DMS153 (cell line): ENCODE measurements around the gene UGT1A5.

ENCODE experiments used
- DNase-seq: peaks from one replicate; lab custom pipeline; 2025; lab: John Stamatoyannopoulos, UW

Gene UGT1A5

DNA sequence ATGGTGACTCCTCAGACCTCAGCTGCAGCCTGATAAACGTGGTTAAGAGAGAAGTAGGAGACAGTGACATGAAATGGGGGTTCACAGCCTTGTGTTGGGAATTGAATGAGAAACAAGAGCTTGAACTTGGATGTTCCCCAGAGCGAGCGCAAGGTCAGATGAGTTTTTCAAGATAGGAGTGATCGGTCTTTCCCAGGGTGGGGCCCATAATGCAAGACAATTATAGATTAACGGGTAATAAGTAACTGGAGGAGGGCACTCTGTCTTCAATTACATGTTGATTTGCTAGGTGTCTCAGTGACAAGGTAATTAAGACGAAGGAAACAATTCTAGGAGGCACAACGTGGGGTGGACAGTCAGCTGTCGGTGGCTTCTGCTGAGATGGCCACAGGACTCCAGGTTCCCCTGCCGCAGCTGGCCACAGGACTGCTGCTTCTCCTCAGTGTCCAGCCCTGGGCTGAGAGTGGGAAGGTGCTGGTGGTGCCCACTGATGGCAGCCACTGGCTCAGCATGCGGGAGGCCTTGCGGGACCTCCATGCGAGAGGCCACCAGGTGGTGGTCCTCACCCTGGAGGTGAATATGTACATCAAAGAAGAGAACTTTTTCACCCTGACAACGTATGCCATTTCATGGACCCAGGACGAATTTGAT is at the start of gene UGT1A5:
Gene UGT1A5 (plus strand): TSS at position 297 of the 651 bp plus-strand sequence. CDS start 85 bp downstream, at position 382.
- DNase-seq = no peak

GRCh38 chr2:233663911-233664310 is 48.8 kb upstream of the UGT1A5 start:
- no peak for DNase-seq

DNA sequence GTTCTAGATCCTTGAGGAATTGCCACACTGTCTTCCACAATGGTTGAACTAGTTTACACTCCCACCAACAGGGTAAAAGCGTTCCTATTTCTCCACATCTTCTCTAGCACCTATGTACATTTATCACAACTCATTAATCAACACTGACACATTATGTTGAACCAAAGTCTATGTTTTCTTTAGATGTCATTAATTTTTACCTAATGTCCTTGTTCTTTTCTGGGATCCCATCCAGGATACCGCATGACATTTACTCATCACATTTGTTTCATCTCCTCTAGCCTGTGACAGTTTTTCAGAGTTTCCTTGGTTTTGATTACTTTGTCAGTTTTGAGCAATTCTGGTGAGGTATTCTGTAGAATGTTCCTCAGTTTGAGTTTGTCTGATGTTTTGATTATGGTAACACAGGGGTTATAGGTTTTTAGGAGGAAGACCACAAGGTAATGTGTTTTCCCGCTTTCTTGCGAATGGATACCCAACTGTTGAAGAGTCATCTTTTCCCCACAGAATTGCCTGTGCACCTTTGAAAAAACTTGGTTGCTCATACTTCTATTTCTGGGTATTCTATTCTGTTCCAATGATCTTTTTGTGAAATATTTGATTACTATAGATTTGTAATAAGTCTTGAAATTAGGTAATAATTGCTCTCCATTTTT is 44.0 kb upstream of the UGT1A5 start:
- DNase-seq = no peak

- DNase-seq = no peak
Measured at GRCh38 chr2:233671290-233672161, 41.2 kb upstream of the UGT1A5 start, which contains the start of gene UGT1A9. Gene UGT1A9 (plus strand): TSS chr2:233671898. CDS start chr2:233671935, 37 bp downstream.

GRCh38 chr2:233672886-233673285 is 39.8 kb upstream of the UGT1A5 start:
- DNase-seq = no peak

DNA sequence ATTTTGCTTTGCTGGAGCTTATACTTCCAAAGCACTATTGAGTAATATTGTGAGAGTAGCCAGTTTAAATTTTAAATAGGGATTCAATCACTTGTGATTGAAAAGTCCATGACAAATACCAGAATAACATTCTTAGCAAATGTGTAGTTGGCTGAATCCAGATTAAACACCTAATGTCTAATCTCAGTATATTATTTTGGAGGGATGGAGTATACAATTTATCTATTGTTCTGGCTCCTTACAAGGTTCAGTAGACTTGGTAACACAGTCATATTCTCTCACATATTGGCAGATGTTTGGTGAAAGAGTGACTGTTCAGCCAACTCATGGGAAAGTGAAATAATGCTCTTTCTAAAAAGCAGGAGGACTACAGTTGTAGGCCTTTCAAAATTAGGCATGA is 38.8 kb upstream of the UGT1A5 start:
- DNase-seq = no peak

DNA sequence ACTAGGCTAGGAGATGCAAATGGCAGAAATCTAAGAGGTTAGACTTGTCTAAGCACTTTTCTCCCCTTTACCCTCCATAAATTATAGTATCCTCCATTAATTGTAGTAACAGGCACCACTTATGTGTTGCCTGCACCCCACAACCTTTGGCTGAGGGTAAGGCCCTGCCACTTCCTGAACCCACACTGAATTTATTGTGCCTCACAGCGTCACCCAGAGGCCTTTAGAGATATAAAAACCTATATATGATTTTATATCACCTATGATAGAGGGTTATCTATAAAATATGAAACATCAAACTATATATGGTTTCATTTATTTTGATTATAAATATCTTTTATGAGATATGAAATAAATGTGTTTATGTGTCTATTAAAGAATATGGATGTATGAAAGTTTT is 38.4 kb upstream of the UGT1A5 start:
- DNase-seq = no peak

DNA sequence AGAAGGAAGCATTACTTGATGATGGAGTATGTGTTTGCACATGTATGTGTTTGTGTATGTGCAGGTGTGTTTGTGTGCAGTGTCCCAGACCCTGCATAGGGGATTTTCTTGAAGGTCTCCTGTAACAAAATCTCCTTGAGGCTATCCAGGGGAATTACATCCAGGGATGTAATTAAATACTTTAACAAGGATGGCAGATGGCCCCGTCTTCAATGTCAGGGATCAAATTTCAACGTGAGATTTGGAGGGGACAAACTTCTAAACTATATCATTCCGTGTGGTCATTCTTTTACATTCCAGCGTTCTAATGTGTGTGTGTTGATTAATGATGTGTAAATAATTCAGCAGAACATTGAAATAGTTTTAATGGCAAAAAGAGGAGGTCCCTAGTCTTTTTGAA is 37.7 kb upstream of the UGT1A5 start:
- DNase-seq = no peak

DNA sequence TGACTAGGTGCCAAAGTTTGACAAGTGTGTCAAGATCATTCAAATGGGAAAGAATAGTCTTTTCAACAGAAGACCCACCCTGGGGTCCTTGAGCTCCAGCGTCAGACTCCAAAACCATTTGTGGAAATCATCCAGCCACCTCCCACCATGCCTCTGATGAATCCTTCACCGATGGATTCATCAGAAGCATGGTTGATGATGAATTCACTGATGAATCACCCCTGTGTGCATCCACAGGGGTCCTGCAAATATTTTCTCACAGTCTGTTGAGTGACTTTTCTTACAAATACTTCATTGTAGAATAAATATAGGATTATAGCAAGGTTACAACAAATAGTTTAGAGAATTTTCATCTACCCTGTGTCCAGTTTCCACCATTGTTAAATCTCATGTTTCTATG is 36.7 kb upstream of the UGT1A5 start:
- DNase-seq = no peak

GRCh38 chr2:233679196-233679595 is 33.5 kb upstream of the UGT1A5 start:
- no peak for DNase-seq

DNA sequence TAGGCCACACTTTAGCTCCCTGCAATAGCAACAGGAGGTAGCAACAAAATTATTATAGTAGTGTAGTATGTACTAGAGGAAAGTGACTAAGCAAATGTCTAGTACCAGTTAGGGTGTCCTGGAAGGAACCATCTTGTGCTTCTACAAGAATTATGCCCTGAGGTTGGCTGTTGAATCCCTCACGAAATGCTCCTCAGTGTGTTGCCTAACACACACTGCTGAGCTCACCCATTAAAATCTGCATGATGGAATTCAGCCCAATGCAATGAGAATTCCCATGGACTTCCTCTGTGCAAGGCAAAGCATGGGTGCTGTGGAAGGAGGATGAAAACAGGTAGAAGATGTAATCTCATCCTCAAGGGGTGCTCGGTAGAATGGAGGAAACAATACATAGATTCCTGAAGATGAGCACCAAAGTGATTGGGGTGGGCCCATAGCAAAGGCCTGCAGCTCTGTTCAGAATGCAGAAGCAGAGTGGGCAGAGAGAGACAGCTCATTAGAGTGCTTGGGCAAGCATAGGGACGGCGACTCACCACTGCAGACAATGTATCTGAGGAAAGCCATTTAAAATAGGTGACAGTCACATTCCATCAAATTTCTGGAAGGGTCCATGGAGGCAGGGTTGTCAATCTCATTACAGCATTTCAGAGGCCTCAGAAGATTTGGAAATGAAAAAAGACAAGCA is 32.2 kb upstream of the UGT1A5 start:
- no peak for DNase-seq

- no peak for DNase-seq
Measured at GRCh38 chr2:233681521-233682099, 31.1 kb upstream of the UGT1A5 start, which contains the start of gene UGT1A7. Gene UGT1A7 (plus strand): TSS chr2:233681901. CDS start chr2:233681938, 37 bp downstream.

- no peak for DNase-seq
Measured at GRCh38 chr2:233684640-233685039, 28.1 kb upstream of the UGT1A5 start.

DNA sequence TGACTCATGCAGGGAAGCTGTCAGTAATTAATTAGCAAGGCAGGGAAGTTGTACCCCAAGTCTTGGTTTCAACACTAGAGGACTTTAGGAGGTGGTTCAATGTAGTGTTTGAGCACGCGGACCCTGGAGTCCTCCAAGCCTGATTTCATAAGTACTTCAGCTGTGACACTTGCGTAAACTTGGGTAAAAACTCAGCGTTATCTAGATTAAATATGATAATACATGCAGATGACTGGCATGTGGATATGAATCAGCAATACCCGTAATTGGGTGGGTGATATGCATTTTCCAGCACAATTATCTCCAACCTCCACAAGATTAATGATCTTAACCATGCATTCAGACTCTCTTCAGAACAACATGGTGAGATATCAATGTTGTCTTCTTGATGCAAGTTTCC is 25.8 kb upstream of the UGT1A5 start:
- no peak for DNase-seq

GRCh38 chr2:233688341-233688740 is 24.4 kb upstream of the UGT1A5 start:
- DNase-seq = no peak

- DNase-seq = no peak
Measured at GRCh38 chr2:233689031-233689430, 23.7 kb upstream of the UGT1A5 start.

GRCh38 chr2:233689501-233689900 is 23.2 kb upstream of the UGT1A5 start:
- no peak for DNase-seq

GRCh38 chr2:233690444-233690843 is 22.3 kb upstream of the UGT1A5 start:
- no peak for DNase-seq

DNA sequence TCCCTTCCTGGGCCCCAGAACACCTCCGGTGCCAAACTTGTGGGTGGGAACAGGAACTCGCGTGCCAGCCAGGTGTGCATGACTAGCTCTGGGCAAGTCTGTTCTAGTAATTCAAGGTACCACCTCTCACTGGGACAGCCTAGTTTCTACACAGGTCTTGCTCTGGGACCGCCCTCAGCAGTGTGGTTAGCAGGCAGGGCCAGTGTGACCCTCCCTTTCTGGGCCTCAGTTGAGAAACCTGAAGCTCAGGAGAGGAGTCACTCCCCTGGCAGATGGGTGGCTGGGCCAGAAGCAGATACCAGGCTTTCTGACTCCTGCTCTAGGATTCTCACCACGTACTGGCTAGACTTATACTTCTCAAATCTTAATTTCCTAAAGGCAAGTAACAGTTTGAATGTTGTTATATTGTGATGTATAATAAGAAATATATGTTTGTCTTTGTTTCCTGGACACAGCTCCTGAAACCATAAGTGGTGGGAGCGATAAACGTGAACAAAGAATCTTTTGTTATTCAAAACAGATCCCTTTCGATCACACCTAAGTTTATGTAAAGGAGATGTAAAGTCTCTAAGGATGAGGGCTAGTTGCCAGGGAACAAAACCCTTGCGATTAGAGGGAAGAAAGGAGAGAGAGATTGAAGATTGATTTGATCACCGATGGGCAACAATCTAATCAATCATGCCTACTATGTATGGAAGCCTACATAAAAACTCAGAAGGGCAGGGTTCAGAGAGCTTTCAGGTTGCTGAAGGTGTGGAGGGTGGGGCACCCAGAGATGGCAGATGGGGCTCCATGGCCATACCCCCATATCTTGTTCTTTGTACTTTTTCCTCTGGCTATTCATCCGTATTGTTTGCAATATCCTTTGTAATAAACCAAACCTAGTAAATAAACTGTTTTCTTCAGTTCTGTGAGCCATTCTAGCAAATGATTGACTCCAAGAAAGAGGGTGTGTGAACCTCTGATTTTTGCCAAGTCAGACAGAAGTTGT is 21.0 kb upstream of the UGT1A5 start:
- no peak for DNase-seq

GRCh38 chr2:233692648-233693047 is 20.1 kb upstream of the UGT1A5 start, which contains the start of gene UGT1A6:
Gene UGT1A6 (plus strand): TSS chr2:233692890. CDS start chr2:233693005, 115 bp downstream.
- no peak for DNase-seq
